Endodermal cell (in vitro differentiated cells): Measurements from ENCODE around the gene FCRLB. TPM values are rescaled to one million over a fixed set of nuclear protein-coding genes. Genes with fewer than 3 reads are reported as not detected.
"Not testable (repeated sequence)": the region's sequence is repeated elsewhere in the genome, so short reads cannot be mapped to it uniquely, and the experiment has no call there.

ENCODE experiments used
- DNase-seq: peaks from one replicate; pipeline ENCODE4 v3.0.0-alpha.2; 2017
- H3K27ac ChIP-seq: 2 replicates; pipeline ENCODE4 v1.5.1; 2013; ENCODE audit warnings: mild to moderate bottlenecking, low read depth, low read length, moderate library complexity
- H3K27me3 ChIP-seq: 2 replicates; pipeline ENCODE4 v1.6.1; 2013; ENCODE audit warnings: mild to moderate bottlenecking, low read length, moderate library complexity; ENCODE audit not compliant: insufficient read depth, control insufficient read depth, poor library complexity, severe bottlenecking
- H3K36me3 ChIP-seq: 2 replicates; pipeline ENCODE4 v1.7.0; 2013; ENCODE audit warnings: mild to moderate bottlenecking, low read length, moderate library complexity; ENCODE audit not compliant: control insufficient read depth, insufficient read depth
- H3K4me1 ChIP-seq: one replicate; pipeline ENCODE4 v1.7.0; 2013; ENCODE audit warnings: low read length; ENCODE audit not compliant: control insufficient read depth, insufficient read depth
- H3K4me3 ChIP-seq: 2 replicates; pipeline ENCODE4 v1.5.1; 2013; ENCODE audit warnings: mild to moderate bottlenecking, low read length, moderate library complexity
- H3K9ac ChIP-seq: 2 replicates; pipeline ENCODE4 v1.6.1; 2013; ENCODE audit warnings: mild to moderate bottlenecking, low read length, moderate library complexity; ENCODE audit not compliant: poor library complexity, severe bottlenecking; ENCODE audit errors: extremely low read depth
- H3K9me3 ChIP-seq: 2 replicates; pipeline ENCODE4 v1.6.1; 2013; ENCODE audit warnings: mild to moderate bottlenecking, low read length, moderate library complexity; ENCODE audit not compliant: control insufficient read depth
- H3K27ac Mint-ChIP-seq: 2 replicates; pipeline ENCODE4 v1.8.0; 2020; ENCODE audit warnings: mixed read lengths
- H3K27me3 Mint-ChIP-seq: 2 replicates; pipeline ENCODE4 v1.8.0; 2021; ENCODE audit warnings: mild to moderate bottlenecking, mixed read lengths; ENCODE audit not compliant: insufficient read depth
- H3K36me3 Mint-ChIP-seq: 2 replicates; pipeline ENCODE4 v1.8.0; 2020; ENCODE audit warnings: low read depth, mixed read lengths
- H3K4me1 Mint-ChIP-seq: 2 replicates; pipeline ENCODE4 v1.8.0; 2020; ENCODE audit warnings: mixed read lengths
- H3K4me3 Mint-ChIP-seq: 2 replicates; pipeline ENCODE4 v1.8.0; 2020; ENCODE audit warnings: mild to moderate bottlenecking, moderate library complexity, mixed read lengths
- H3K9me3 Mint-ChIP-seq: 2 replicates; pipeline ENCODE4 v1.8.0; 2020; ENCODE audit warnings: mild to moderate bottlenecking, mixed read lengths
- CTCF ChIP-seq: fragments of 200-600 bp; sonication (generic); conservative IDR thresholded peaks from 2 replicates; pipeline ENCODE4 v1.5.0; 2021; ENCODE audit warnings: antibody characterized with exemption, mild to moderate bottlenecking
- WGBS, 2 experiments: methylation state at CpG; one replicate each; pipeline versions ENCODE4 v1.1.5 to v1.1.7; 2013; ENCODE audit warnings: missing lambda C conversion rate in 2 of 2, mixed read lengths in 1 of 2; ENCODE audit not compliant: insufficient coverage in 1 of 2, insufficient read length in 1 of 2; 5-methylcytosine and 5-hydroxymethylcytosine counted together
- total RNA-seq, 2 donors: library from RNA; stranded (reverse); fragmentation: NEBNext Ultra II Directional in 1 of 2; extraction: Animal tissue kit (Norgen Biotek cat#: 25700) in 1 of 2; gene quantifications; 2 replicates in 1 of 2; 3 replicates in 1 of 2; pipeline ENCODE4 v1.2.1, GENCODE V29; 2021

Gene FCRLB
- total RNA-seq, 2 donors from 2014 or later: 0.22 to 0.51 TPM

- no peaks in the 10 kb centered on the region for H3K36me3 Mint-ChIP-seq
- TF ChIP-seq CTCF: no peak
- H3K4me3 ChIP-seq: no peak overlapping the region
- 93 to 97% methylated on average over 3 to 5 of the region's 5 CpGs for WGBS, 2 experiments
- no peak for DNase-seq
- no peak overlapping the region for H3K9ac ChIP-seq
- no peaks in the 10 kb centered on the region for H3K27me3 ChIP-seq
- no peaks in the 10 kb centered on the region for H3K9me3 Mint-ChIP-seq
- no peaks in the 10 kb centered on the region for H3K9me3 ChIP-seq
- H3K27ac Mint-ChIP-seq: no peak overlapping the region
- no peak overlapping the region for H3K4me3 Mint-ChIP-seq
- no peak overlapping the region for H3K27ac ChIP-seq
- H3K27me3 Mint-ChIP-seq: no peaks in the 10 kb centered on the region
- H3K4me1 ChIP-seq: no peaks in the 10 kb centered on the region
- H3K4me1 Mint-ChIP-seq: peaks cover 9% of the 10 kb centered on the region
- no peaks in the 10 kb centered on the region for H3K36me3 ChIP-seq
Measured at GRCh38 chr1:161768461-161768860, 47.1 kb downstream of the FCRLB start.

GRCh38 chr1:161768986-161769672 lies 47.8 kb downstream of the FCRLB start:
- TF ChIP-seq CTCF: no peak
- Histone ChIP-seq H3K4me1 (no peaks in the 10 kb centered on the region), H3K27me3 (no peaks in the 10 kb centered on the region), H3K27ac (no peak overlapping the region), H3K9ac (no peak overlapping the region), H3K9me3 (no peaks in the 10 kb centered on the region), H3K4me3 (no peak overlapping the region), H3K36me3 (no peaks in the 10 kb centered on the region)
- H3K4me3 Mint-ChIP-seq: no peak overlapping the region
- DNase-seq: no peak
- no peaks in the 10 kb centered on the region for H3K27me3 Mint-ChIP-seq
- no peaks in the 10 kb centered on the region for H3K9me3 Mint-ChIP-seq
- peaks cover 9% of the 10 kb centered on the region for H3K4me1 Mint-ChIP-seq
- H3K27ac Mint-ChIP-seq: no peak overlapping the region
- no peaks in the 10 kb centered on the region for H3K36me3 Mint-ChIP-seq

GRCh38 chr1:161769673-161770045 lies 48.3 kb downstream of the FCRLB start:
- not testable (repeated sequence) for H3K4me3 Mint-ChIP-seq, DNase-seq, H3K9me3 ChIP-seq, H3K4me3 ChIP-seq, H3K36me3 ChIP-seq, H3K4me1 Mint-ChIP-seq, H3K4me1 ChIP-seq, H3K36me3 Mint-ChIP-seq, H3K27ac Mint-ChIP-seq, H3K9me3 Mint-ChIP-seq, H3K27me3 Mint-ChIP-seq, H3K27me3 ChIP-seq, H3K9ac ChIP-seq, H3K27ac ChIP-seq
- WGBS, 2 experiments: 86 to 100% methylated on average over 2 to 5 of the region's 5 CpGs

- no peaks in the 10 kb centered on the region for H3K36me3 ChIP-seq
- WGBS, 2 experiments: 97 to 100% methylated on average over 2 to 3 of the region's 3 CpGs
- Mint-ChIP-seq H3K4me3 (no peak overlapping the region), H3K36me3 (no peaks in the 10 kb centered on the region), H3K27me3 (no peaks in the 10 kb centered on the region), H3K27ac (no peak overlapping the region), H3K9me3 (no peaks in the 10 kb centered on the region), H3K4me1 (peaks cover 9% of the 10 kb centered on the region)
- H3K27ac ChIP-seq: no peak overlapping the region
- no peak for DNase-seq
- H3K4me1 ChIP-seq: no peaks in the 10 kb centered on the region
- H3K27me3 ChIP-seq: no peaks in the 10 kb centered on the region
- no peak overlapping the region for H3K9ac ChIP-seq
- H3K9me3 ChIP-seq: no peaks in the 10 kb centered on the region
- no peak for TF ChIP-seq CTCF
- H3K4me3 ChIP-seq: no peak overlapping the region
Measured at GRCh38 chr1:161770250-161770649, 48.9 kb downstream of the FCRLB start.
